GM18505 (cell line): ENCODE results near the gene RABGGTA.
"Not testable (repeated sequence)": the region's sequence is repeated elsewhere in the genome, so short reads cannot be mapped to it uniquely, and the experiment has no call there.

ENCODE experiments used
- ATAC-seq: cut with Tn5 transposase; IDR thresholded peaks from one replicate; pipeline ENCODE4 v1.9.1; 2021; ENCODE audit not compliant: unreplicated experiment
- POLR2A ChIP-seq: IDR thresholded peaks from 4 replicates; pipeline ENCODE4 v1.6.1; 2011; ENCODE audit warnings: borderline replicate concordance; ENCODE audit not compliant: insufficient read depth, insufficient read length; ENCODE audit errors: extremely low read depth

RABGGTA gene

DNA sequence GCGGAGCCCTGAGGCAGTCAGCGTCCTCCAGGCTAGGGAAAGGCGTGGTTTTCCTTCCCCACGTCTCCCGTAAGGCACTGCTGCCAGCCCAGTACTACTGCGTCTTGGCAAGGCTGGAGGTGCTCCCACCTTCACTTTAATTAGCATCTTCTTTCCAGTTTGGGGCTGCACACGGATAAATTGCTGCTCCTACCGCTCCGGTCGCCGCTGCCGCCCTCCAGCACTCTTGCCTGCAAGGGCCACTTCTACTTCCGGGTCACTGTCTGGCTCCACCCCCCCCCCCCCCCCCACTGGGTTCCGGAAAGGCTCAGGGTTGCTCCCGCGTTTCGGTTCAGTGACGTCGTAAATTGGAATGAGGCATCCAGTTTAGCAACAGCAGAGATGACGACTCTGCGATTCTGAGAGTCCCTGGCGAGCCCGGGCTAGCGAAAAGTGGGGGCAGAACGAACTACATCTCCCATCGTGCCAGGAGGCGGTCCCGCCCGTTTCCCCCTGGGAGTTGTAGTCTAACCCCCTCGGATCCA, 39.2 kb downstream of the RABGGTA start, which contains the start of gene NEDD8:
NEDD8 (minus strand) TSS at position 247 of the 524 bp plus-strand sequence; CDS start at position 147, 100 bp downstream.
- peak; percentile 61 for TF ChIP-seq POLR2A
- ATAC-seq, result peak; percentile 72

DNA sequence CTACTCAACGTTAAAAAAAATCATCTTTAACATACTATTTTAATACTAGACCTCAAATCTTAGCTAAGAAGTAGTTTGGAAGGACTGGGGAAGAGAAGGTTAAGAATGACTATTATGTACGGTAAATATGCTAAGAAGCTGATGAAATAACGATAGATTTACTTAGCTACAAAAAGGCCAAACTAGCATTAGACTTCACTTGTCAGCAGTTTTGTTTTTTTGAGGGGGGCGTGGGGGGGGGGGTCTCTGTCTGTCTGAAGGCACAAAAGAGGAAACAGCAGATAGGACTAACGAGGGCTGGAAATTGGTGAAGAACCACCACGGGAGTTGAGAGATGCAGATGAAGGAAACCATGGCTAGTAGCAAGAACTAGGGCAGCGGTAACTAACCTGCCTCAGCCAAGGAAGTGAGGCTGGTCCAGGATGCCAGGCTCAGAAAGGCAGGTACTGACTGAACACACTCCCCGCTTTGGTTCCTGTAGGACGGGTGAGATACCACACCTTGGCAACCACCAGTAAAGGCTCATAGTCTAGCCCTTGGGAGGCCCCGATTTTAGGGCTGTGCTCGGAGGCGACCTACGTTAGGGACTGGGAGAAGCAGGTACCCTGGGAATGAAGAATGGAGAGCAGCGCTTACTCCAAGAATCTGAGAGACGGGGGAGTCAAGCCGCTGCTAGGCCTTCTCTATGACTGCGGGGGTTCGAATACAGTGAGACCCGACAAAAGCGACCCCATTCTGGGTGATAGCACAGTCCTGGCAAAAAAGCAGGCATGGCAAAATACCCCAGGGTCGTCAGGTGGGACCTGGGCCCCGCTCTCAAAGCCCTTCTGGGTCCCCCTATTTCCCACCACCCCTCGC, 39.9 kb downstream of the RABGGTA start:
- no peak for TF ChIP-seq POLR2A
- peak; percentile 4 for ATAC-seq

GRCh38 chr14:24228902-24229301, 42.5 kb downstream of the RABGGTA start:
- no peak for TF ChIP-seq POLR2A
- no peak for ATAC-seq

DNA sequence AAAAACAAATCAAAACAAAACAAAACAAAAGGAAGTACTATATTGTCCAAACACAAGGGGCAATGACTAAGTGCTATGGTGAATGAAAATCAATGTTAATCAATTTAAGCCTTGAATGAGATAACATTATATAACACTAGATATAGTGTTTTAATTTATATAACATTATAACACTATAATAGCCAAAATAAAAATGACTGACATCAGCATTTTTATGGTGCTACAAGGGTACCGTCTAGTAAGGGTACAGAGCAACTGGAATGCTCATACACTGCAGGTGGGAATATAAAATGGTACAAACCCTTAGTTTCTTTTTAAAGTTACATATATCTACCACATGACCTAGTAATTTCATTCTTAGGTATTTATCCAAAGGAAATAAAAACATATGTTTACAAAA, 44.9 kb downstream of the RABGGTA start:
- ATAC-seq, result no peak
- no peak for TF ChIP-seq POLR2A

DNA sequence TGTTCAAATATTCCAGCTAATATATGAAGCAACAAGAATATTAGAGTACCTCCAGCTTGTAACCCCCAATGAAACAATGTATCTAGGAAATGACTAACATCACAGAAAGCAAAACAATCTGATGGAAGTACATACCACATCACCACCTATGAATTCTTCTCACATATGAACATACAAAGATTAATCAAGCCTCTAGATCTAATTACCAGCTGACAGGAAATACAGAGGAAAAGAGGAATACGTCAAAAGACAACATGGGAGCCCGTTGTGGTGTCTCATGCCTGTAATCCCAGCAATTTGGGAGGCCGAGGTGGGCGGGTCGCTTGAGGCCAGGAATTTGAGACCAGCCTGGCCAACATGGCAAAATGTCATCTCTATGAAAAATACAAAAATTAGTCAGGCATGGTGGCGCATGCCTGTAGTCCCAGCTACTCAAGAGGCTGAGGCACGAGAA, 46.8 kb downstream of the RABGGTA start:
- TF ChIP-seq POLR2A, result no peak

GRCh38 chr14:24222987-24223386, 48.4 kb downstream of the RABGGTA start:
- ATAC-seq, result not testable (repeated sequence)

More for the DNA sequence above, 46.8 kb downstream of the RABGGTA start:
- ATAC-seq, result no peak

GRCh38 chr14:24219521-24219920, 51.9 kb downstream of the RABGGTA start:
- TF ChIP-seq POLR2A, result no peak
- no peak for ATAC-seq

DNA sequence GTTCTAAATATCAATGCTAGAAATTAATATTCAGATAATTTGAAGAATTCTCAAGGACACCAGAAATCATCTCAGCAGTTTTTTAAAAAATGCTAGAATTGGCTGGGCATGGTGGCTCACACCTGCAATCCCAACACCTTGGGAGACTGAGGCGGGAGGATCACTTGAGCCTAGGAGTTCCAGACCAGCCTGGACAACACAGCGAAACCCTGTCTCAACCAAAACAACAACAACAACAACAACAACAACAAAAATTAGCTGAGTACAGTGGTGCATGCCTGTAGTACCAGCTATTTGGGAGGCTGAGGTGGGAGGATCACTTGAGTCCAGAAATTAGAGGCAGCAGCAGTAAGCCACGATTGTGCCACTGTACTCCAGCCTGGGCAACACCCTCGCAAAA, 52.3 kb downstream of the RABGGTA start:
- no peak for TF ChIP-seq POLR2A
- ATAC-seq, result no peak

DNA sequence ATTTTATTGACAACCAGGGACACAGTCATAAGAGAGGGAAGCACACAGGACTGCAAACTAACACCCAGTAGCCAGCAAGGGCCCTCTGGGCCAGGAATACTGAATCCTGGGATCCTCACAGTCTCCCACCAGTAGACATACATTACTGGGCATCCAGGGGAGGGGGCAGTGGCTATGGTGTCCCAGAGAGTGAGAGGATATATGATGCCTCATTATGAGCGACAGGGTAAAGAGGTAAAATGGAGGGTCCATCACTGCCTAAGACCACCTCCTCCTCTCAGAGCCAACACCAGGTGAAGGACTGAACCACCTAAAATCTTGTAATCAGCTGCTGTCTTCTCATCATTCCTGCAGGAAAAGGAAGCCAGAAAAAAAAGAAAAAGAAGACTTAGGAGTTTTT, 54.5 kb downstream of the RABGGTA start:
- not testable (repeated sequence) for ATAC-seq

GRCh38 chr14:24216345-24216699, 55.1 kb downstream of the RABGGTA start:
- no peak for ATAC-seq
- TF ChIP-seq POLR2A, result no peak
